VCaP (cell line): Measurements from ENCODE around the gene TTC28.

ENCODE experiments used
- H3K27ac ChIP-seq: fragments of 450-650 bp; 2 replicates; pipeline ENCODE4 v1.5.1; 2017
- CTCF ChIP-seq: fragments of 450-650 bp; conservative IDR thresholded peaks from 2 replicates; pipeline ENCODE4 v1.5.1; 2017; ENCODE audit warnings: mild to moderate bottlenecking, moderate library complexity

TTC28 gene

GRCh38 chr22:27983361-27983791, 696.3 kb downstream of the TTC28 start:
- no peak for TF ChIP-seq CTCF
- H3K27ac ChIP-seq: no peak overlapping the region

- H3K27ac ChIP-seq: no peak overlapping the region
- TF ChIP-seq CTCF: no peak
These were observed 696.9 kb downstream of the TTC28 start for GRCh38 chr22:27982630-27983180.

DNA sequence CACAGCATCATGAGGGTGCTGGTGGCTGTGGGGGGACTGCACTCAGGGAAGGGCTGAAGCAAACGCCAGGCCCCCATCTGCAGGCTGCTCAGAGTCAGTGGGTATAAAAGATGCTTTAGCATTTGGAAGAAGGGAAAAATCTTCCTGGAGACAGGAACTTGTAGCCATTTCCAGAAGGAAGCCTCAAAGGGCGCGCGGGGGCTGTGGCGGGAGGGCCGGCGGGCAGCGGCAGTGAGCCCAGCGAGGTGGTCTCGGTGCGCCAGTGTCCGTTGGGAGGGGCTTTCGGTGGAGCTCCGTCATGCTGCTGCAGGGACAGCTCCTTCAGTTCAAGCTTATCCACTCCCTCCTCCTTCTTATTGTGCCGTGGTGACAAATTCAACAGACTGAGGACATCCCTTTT, 697.5 kb downstream of the TTC28 start:
- TF ChIP-seq CTCF: no peak

DNA sequence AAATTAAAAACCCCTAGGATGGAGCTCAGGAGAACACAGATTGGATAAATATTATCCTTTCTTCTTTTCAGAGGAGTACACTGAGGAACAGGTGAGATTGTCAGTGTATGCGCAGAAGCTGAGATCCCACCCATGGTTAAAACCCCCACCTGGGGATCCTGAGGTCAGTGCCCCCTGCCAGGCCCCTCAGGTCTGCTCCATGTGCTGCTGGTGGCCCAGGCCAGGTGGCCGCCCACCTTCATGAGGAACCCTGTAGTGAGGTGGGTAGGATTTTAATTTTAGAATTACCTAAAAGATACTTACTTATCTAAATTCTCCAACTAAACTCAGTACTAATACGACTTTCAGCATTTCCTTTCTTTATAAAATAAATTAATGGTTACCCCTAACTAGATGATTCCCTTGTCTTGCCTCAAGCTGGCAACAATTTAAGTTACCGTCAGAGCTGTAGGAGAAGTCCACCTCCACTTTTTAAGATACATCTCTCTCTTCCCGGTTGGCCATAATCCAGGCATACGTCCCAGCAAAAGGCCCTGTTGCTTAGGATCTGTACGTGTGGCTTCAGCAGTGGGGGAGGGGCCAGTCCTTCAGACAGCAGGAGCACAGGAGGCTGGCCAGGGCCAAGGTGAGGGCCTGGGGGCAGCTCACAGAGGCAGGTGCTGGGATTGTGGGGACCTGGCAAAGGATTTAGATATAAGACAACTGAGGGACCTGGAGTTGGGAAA, 699.1 kb downstream of the TTC28 start:
- no peak for TF ChIP-seq CTCF
- H3K27ac ChIP-seq: no peak overlapping the region

More for the DNA sequence above, 697.5 kb downstream of the TTC28 start:
- H3K27ac ChIP-seq: no peak overlapping the region

DNA sequence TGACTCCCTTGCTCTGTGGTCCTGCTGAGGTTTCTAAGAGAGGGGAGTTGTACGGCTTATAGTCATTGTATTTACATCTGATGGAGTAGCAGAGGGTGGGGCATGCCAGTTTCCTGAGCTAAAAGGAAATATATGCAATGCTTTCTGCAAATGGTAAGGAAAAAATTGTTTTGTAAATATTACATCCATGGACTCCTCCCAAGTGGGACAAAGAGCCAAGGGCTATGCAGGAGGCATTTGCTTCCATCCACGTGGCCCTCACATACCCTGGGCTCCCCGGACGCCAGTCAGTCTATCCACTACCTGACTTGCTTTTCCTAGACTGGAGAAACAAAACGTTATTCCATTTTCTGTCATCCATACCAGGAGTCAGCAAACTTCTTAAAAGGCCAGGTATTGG, 700.8 kb downstream of the TTC28 start:
- no peak for TF ChIP-seq CTCF
- no peak overlapping the region for H3K27ac ChIP-seq

GRCh38 chr22:27978317-27978716, 701.3 kb downstream of the TTC28 start:
- TF ChIP-seq CTCF: no peak
- H3K27ac ChIP-seq: no peak overlapping the region

DNA sequence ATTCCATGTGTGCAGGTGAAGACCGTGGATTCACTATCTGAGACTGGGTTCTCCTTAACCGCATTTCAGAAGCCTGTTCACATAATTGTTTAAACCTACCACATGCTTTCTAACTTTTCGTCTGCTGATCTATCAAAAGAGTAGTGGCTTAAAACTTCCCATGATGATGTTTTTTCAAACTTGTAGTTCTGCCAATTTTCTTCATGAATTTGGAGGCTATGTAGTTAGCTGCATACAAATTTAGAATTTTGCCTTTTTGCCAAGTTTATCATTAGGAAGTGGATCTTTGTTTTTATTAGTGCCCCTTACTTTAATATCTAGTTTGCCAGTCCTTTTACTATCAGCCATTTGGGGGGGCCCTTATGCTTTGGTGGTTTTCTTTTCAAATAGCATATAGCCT, 703.1 kb downstream of the TTC28 start:
- no peak overlapping the region for H3K27ac ChIP-seq
- TF ChIP-seq CTCF: no peak
